Stimulated activated CD4-positive, alpha-beta T cell treated with anti-CD3 and anti-CD28 coated beads, Interleukin-2, amount 100 ng/mL, for 48 hours (primary cell): ENCODE results near the gene TMEM183A.

Experiments
- DNase-seq, 2 donors: peaks; one replicate each; pipeline ENCODE4 v3.0.0-alpha.2; 2020

TMEM183A gene

DNA sequence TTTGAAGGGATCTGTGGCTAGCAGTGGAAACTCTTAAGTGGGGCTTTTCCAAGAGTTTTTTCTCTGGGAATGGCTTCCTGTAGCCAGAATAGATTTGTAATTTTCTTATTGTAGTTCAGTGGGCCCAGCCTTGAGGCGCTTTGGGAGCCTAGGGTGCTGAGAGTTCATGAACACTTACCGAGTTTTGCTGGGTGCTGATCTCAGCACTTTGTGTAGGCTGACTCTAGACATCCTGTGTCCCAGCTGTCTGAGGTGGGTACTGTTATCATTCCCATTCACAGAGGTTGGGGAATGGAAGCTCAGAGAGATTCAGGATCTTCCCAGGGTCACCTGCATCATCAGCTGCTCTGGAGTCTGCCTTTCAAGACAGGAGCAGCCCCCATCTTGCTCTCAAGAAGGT lies 26.1 kb downstream of the TMEM183A start:
- no peak for DNase-seq

DNA sequence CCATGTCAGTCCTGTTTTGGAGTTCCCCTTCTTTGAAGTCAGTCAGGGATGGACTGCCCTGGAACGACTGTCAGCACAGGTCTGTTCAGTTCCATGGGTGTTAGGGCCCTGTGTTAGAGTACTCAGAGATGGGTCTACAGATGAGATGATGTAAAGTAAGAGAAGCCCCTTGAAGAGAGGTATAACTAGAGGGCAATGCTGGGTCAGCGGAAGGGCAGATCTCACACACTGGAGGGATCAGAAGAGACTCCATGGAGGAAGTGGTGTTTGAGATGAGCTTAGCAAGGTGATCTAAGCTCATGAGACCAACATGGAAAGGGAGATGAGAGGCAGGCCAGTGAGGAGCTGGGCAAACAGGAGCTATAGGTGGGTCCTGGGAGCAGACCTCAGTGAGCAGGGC lies 26.7 kb downstream of the TMEM183A start:
- DNase-seq = no peak

DNA sequence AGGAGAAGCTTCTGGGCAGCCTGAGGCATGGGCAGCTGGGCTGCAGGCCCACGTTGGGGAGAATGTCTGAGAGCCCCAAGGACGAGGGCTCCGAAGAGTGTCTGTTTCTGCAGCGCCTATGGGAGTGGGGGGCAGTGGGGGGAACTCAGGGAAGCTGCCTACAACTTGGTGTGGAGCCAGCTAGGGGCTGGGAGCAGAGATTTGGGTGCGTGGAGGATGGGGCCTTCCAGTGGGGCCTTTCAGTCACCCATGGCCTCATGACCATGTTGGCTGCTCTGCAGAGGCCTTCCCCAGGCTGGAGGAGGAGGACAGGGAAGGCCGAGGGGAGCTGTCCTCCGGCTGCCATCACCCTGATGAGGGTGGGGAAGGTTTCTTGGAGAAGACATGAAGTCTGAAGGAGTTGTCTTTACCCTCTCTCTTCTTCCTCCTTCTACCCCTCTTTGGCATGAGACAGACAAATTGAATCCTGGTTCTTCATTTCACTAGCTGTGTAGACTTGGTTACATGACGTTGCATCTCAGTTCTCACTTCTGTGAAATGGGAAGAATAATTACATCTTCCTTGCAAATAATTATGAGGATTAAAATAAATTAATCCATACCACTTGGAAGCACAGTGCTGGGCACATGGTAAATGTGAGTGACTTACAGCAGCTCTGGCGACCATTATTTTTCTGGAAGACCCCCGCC lies 27.4 kb downstream of the TMEM183A start:
- DNase-seq = no peak

DNA sequence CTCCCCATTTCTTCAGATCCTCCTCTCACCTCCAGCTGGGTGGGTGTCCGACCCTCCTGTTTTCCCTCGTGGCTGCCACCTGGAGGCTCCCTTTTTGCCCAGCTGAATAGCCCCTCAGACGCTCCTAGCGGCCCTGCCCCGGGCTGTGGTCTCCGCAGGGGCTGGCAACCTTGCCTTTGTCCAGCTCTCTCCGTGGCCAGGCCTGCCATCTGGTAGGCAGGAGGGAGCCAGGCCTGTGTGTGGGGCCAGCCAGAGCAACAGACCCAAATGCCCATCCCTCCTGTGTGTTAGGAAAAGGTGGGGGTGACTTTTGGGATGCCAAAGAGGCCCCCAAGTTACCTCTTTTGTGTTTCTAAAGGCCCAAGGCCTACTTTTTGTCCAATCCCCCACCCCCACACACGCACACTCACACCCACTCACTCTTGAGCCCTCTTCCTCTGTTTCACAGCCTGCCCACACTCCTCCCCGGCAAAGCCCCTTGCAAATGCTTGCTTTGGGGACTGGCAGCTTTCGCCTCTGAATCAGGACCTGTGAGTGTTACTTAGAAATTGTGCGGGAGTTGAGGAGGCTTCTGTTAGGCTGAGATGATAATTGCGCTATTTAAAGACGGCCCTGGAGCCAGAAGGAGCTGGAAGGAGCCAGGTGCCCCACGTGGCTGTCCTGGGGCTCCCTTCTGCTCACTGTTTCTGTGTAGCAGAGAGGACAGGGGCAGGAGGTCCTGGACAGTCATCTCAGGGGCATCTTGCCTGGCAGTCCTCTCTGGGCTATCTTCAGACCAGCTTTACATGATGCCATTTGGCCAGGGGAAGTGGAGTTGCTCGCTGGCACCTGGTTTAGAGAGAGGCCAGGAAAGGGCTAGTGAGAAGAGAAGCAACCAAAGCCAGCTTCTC lies 28.2 kb downstream of the TMEM183A start:
- DNase-seq = no peak

DNA sequence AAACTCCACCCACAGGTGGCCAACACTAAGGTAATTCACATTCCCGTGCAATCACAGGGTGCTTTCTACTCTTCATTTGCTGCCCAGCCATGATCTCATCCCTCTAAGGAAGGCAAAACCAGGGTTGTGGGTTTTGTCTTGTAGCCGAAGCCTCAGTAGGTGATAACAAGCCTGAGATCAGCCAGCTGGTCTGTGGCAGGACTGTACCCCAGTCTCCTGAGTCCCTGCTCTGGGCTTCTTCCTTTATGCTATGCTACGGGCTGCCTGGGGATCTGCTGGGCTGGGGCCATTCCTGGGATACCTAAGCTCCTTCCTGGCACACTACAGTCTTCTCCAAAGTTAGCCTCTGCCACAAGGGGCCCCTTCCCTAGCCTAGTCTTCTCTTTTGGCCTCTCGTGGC lies 29.0 kb downstream of the TMEM183A start:
- no peak for DNase-seq

DNA sequence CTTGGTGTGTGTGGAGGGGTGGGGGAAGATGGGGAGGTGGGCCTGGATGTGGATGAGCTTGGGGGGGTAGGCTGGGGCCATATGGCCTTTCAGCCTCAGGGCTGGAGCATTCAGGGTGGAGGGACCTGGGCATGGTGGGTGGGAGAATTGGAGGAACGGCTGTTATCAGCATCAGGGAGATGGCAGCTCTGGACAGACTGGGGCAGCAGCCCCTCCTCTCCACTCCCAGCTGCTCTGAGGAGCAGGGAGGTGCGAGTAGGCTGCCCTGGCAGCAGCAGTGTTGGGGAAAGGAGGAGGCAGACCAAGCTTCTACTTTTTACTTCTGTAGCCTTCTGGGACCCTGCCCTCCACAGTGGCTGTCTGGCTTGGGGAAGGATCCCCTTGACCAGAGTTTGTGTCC lies 29.4 kb downstream of the TMEM183A start:
- DNase-seq = no peak

DNA sequence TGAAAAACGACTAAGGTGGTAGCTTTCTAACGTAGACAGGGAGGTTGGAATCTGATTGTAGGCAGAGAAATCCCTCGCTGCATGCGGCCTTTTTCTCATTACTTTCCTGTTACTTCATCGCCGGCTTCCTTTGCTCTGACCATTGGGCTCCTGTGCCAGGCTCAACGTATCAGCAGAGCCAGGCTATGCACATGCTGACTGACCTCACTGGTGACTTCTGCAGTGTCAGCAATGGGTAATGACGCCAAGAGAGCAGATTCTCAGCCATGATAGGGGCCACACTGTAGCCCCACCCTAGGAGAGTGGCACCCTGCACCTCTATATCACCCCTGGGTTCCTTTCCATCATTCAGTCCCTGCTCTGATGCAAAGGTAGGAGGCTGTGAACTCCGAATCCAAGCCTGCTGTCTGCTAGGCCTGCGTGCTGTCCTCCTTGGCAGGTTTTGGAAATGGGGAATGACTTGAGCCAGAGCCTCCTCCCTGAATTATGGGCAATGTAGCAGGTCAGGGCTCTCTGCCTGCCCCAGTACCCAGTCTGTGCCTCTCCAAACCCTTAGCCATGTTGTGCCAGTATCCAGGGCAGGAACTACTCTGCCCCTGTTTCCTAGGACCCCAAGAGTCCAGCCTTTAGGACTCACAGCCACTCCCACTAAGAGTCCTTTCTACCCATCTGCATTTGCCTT lies 30.5 kb downstream of the TMEM183A start:
- no peak for DNase-seq

DNA sequence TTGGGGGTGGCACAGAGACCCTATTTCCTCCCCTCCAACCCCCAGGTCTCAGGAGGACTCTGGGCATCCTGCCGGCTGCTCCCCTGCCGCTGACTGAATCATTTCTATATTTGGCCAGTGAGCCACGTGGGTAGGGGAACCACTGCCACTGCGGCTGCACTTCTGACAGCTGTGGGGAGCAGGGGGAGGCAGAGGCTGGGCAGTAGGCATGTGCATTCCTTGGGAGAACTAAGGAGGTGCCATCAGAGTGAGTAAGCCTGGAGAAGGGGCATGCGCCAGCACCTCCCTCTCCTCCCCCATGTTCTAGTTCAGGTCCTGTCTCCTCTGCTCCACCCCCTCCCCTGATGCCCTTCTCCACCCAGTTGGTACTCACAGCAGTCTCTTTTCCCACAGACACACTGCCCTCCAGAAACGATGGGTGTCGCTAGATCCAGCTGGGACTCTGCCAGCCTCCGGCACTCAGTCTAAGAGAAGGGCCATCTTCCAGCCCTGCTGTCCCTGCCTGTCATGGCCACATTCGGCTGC lies 31.1 kb downstream of the TMEM183A start:
- no peak for DNase-seq

DNA sequence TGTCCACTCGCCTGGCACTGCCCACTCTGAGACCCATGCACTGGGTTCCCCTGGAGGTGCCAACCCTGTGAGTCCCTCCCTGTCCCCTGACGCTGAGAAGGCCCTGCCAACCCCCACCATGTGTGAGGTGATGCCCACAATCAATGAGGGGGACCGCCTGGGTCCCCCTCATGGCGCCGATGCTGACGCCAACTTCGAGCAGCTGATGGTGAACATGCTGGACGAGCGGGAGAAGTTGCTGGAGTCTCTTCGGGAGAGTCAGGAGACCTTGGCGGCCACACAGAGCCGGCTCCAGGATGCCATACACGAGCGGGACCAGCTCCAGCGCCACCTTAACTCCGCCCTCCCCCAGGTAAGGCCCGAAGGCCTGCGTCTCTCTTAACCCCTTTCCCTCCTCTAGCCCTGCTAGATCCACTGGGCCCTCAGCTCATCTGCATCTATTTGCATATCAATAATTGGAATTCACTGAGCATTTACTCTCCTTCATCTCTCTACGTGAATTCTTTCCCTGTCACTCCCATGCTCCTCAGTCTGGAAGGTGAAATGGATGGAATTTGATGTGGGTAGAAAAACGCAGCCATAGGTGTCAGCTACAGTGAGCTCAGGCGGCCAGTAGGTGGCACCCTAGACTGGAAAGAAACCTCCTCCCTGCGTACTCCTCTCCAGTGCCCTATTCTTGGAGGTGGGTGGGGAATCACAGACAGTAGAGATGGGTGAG lies 31.9 kb downstream of the TMEM183A start:
- DNase-seq = peak; percentile 51 to 56

DNA sequence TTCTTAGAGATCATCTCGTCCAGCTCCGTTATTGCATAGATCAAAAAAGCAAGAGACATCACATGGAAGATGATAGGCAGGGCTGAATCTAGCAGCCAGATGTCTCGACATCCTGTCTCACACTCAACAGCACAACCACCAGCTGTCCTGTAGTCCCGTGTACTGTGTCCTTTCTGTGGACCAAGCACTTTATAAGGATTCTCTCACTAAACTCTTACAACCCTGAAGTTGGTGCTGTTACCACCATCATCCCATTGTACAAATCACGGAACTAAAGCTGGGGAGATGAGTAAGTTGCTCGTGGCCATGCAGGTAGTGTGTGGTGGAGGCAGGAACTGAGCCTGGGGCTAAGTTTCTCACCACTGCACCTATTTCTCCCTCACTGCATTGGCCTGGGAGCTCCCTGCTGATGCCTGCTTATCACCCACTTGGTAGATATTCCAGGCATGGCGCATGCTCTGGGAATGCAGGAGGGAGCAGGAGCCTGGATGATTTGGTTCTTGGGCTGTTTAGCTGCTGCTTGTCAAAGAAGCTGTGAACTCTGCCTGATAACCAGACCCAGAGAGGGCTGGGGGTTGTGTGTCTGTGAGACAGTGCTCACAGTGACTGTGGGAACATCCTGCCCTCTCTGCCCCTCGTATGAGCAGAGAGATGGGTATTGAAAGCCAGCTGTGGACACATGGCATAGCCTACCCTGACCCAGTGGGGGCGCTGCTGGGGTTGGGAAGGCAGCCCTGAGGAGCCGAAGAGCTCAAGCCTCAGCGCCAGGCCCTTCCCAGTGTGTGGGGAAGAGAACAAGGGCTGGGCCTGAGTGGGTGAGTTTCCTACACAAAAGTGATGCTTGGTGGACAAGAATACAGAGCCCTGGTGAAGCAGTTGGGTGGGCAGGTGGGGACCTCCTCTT lies 32.7 kb downstream of the TMEM183A start:
- DNase-seq = no peak

DNA sequence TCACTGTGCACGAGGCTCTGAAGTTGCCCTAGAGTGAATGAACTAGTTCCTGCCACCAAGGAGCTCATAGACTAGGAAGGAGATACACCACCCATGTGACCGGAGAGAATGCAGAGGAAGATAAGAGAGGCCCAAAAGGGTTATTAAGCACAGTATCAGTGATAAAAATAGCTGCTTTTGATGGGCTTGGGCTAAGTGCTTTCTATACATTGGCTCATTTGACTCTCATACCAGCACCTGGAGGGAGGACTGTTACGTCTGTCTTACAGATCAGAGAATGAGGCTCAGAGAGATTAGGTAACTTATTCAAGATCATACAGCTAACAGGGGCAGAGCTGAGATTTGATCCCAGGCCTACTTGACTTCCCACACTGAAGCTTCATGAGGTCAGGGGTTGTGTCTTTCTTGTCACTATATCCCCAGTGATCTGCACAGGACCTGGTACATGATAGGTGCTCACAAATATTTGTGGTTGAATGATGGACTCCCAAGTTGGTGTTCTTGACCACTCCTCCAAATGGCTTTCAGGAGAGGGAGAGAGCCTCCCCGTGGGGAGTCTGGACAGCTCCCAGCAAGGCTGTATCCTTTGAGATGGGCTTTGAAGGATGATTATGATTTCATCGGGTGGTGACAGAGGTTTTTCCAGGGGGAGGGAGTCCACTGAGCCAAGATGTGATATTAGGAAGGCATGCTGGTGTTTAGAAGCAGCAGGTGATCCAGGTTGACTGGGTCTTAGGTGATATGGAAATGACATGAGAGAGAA lies 33.5 kb downstream of the TMEM183A start:
- DNase-seq = no peak

DNA sequence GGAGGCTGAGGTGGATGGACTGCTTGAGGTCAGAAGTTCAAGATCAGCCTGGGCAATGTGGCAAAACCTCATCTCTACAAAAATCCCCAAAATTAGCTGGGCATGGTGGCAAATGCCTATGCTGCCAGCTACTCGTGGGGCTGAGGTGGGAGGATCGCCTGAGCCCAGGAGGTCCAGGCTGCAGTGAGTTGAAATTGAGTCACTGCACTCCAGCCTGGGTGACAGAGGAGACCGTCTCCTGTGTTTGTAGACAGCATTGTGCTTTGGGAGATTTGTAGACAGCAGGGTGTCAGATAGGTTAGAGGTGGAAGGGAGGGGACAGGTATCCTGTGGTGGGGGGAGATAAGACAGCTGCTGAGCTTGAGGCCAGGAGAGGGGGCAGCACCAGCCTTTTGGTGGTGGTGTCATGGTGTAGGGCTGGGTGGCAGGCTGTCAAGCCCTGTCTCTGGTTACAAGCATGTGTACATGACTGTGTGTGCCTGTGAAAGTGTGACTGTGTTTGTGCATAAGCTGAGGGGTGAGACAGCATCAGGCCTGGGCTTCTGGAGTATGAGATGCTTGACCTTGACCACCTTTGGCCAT lies 34.3 kb downstream of the TMEM183A start:
- no peak for DNase-seq

DNA sequence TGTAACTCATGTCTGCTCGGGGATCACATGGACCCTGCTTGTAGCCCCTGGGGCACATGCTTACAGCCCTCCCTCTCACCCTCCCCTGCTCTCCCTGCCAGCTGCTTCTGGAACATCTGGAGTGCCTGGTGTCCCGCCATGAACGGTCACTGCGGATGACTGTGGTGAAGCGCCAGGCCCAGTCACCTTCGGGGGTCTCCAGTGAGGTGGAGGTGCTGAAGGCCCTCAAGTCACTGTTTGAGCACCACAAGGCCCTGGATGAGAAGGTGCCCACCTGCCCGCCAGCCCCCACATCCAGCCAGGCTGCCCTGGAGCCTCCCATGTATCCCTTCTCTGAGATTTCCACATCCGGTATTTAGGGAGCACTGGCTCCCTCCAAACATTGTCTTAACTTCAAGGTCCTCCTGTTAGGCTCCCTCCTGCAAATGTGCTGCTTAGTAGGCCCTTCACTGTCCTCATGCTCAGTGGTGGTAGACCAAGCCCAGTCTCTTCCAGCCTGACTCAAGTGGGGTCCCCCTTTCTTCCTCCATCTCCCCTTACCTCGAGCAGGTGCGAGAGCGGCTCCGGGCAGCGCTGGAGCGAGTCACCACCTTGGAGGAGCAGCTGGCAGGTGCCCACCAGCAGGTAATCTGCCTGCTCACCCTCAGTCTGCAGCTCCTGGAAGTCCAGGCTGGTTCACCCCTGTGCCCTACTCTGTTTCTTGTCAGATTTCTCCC lies 36.8 kb downstream of the TMEM183A start:
- no peak for DNase-seq

DNA sequence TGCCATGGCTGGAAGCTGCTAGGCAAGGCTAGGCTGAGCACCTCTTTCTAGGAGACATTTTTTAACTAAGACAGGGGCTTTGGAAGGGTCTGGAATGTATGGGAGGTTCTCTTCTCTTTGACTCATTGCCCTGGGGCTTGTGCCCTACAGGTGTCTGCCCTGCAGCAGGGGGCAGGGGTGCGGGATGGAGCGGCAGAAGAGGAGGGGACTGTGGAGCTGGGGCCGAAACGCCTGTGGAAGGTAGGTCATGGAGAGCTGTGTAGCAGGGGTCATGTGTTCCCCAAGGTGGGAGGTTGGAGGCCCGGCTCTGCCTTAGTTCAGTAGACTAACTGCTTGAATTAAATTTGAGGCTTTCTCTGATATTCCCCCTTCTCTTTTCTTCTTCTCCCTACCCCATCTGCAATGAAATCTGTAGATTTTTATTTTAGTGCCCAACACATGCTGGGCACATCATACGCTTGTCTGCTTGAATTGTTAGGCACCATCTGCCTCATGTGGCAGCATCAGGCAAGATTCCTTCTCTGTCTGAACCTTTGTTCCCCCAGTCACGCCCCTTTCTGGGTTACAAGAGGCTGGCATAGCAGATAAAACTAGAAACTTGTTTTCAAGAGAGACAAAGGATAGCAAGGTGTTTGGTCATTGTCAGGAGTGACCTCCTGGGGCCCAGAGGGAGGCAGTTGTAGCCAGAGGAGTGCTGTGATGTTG lies 37.5 kb downstream of the TMEM183A start:
- DNase-seq = no peak

DNA sequence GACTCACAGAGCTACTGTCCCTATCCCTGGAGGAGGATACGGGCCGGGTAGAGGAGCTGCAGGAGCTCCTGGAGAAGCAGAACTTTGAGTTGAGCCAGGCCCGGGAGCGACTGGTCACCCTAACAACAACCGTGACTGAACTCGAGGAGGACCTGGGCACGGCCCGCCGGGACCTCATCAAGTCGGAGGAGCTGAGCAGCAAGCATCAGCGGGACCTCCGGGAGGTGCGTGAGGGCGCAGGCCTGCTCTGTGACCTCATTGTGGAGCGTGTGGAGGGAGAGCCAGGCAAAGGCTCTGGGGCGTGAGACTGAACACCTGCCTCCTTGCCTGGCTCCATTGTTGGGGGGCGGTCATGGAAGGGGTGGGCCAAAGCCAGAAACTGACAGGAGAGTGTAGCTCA lies 38.2 kb downstream of the TMEM183A start:
- no peak for DNase-seq

DNA sequence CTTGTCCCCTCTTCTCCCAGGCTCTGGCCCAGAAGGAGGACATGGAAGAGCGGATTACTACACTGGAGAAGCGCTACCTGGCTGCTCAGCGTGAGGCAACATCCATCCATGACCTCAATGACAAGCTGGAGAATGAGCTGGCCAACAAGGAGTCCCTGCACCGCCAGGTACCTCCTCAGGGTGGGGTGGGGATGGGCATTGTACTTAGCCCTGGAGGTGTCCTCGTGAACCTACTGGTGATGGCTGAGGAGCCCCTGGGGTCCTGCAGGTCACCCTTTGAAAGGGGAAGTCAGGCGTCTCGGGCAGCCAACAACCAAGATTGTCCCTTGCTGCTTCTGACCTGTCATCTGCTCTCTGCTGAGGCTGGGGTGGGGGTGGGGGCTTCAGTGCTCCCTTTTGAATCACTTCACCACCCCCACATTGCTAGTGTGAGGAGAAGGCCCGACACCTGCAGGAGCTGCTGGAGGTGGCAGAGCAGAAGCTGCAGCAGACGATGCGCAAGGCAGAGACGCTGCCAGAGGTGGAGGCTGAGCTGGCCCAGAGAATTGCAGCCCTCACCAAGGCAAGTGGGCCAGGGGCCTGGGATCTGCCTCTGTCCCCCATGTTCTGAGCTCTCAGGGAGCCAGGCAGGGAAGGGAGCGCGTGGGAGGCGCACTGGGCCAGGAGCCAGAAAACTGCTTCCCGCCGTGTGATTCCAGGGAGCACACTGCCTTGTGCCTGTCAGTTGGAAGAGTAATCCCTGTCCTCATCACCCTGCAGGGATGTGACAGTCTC lies 38.8 kb downstream of the TMEM183A start:
- DNase-seq = no peak

DNA sequence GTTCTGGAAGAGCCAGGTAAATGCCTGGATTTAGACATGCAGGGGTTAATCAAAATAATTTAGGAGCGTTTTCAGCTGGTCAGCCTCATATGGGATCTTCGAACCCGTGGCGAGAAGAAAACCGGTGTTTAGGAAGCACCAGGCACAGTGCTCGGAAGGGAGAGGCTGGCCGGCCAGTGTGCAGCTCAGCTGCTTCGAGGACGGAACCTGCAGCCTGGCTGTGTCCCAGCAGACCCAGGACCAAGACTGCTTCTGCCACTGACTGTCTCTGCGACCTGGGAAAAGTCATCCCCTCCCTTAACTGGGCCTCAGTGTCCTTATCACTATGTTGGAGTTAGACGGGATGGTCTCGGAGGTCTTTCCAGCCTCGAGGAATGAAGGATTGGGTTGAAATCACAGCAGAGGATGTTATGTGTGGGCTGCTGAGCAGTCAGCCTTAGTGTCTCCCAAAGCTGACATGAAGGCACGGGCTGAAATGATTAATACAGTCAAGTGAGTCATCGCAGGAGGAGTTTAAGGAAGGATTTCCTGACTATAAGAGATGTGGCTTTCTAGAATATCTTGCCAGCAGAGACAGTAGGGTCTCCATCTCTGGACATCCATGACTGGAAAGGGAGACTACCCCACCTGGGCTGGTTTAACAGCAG lies 39.9 kb downstream of the TMEM183A start:
- DNase-seq = no peak

DNA sequence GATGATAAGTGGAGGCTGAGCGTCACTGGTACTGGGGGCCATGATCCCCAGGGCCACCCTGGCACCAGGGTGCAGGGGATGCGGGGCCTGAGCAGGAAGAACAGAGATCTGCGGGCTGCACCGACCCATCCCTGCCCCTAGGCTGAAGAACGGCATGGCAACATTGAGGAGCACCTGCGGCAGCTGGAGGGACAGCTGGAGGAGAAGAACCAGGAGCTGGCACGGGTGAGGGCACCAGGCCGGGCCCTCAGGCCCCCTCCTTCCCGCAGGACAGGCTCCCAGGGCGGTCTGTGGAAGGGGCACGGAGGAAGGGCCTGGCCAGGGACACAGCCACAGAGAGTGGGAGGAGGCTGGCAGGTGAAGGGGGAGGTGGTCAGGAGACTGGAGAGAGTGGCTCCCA lies 40.9 kb downstream of the TMEM183A start:
- DNase-seq = no peak
